DMS153 treated with DMSO at 0.1 percent for 48 hours (cell line): Measurements from ENCODE around the gene NKD1.
"Not testable (repeated sequence)": the region's sequence is repeated elsewhere in the genome, so short reads cannot be mapped to it uniquely, and the experiment has no call there.

Experiments
- DNase-seq: peaks from one replicate; lab custom pipeline; 2025; ENCODE audit not compliant: unreplicated experiment; lab: John Stamatoyannopoulos, UW

NKD1 gene

GRCh38 chr16:50578137-50578536 lies 29.9 kb downstream of the NKD1 start:
- DNase-seq, result no peak

- DNase-seq, result not testable (repeated sequence)
Observed at GRCh38 chr16:50579373-50579772, 31.2 kb downstream of the NKD1 start.

GRCh38 chr16:50580180-50580798 lies 32.1 kb downstream of the NKD1 start:
- DNase-seq, result no peak

- DNase-seq, result no peak
Observed at GRCh38 chr16:50581845-50582244, 33.6 kb downstream of the NKD1 start.

- DNase-seq, result no peak
Observed at GRCh38 chr16:50583211-50583610, 35.0 kb downstream of the NKD1 start.

GRCh38 chr16:50584033-50584722 lies 36.0 kb downstream of the NKD1 start:
- no peak for DNase-seq

GRCh38 chr16:50585331-50585776 lies 37.2 kb downstream of the NKD1 start:
- no peak for DNase-seq

- DNase-seq, result no peak
Observed at GRCh38 chr16:50587543-50587942, 39.3 kb downstream of the NKD1 start.

- no peak for DNase-seq
Observed at GRCh38 chr16:50588276-50588675, 40.1 kb downstream of the NKD1 start.

- DNase-seq, result no peak
Observed at GRCh38 chr16:50591209-50591608, 43.0 kb downstream of the NKD1 start.

- no peak for DNase-seq
Observed at GRCh38 chr16:50591800-50592771, 43.9 kb downstream of the NKD1 start.

GRCh38 chr16:50592996-50593395 lies 44.8 kb downstream of the NKD1 start:
- no peak for DNase-seq

- no peak for DNase-seq
Observed at GRCh38 chr16:50593410-50594150, 45.4 kb downstream of the NKD1 start.

GRCh38 chr16:50594308-50595260 lies 46.4 kb downstream of the NKD1 start:
- DNase-seq, result no peak

GRCh38 chr16:50595859-50596258 lies 47.7 kb downstream of the NKD1 start:
- no peak for DNase-seq

- no peak for DNase-seq
Observed at GRCh38 chr16:50596762-50597450, 48.7 kb downstream of the NKD1 start.

GRCh38 chr16:50597563-50598255 lies 49.5 kb downstream of the NKD1 start:
- no peak for DNase-seq

GRCh38 chr16:50598256-50598894 lies 50.2 kb downstream of the NKD1 start:
- DNase-seq, result no peak
